GM20000 (cell line): ENCODE results near the gene LYPD6.

Experiments used
- DNase-seq: peaks from one replicate; pipeline ENCODE4 v3.0.0; 2012; ENCODE audit warnings: low spot score
- CTCF ChIP-seq: IDR thresholded peaks from 2 replicates; pipeline ENCODE4 v1.5.1; 2012; ENCODE audit warnings: mild to moderate bottlenecking, control low read depth; ENCODE audit errors: extremely low read depth, missing control alignments

The LYPD6 gene

GRCh38 chr2:149330127-149331022 lies at the start of gene LYPD6:
TSS of gene LYPD6 (plus strand) at chr2:149330587. CDS start at chr2:149437709, 107,122 bp downstream.
- peak; percentile 73 for DNase-seq
- TF ChIP-seq CTCF: no peak

- no peak for DNase-seq
- TF ChIP-seq CTCF: no peak
Observed at GRCh38 chr2:149281441-149281840, 48.9 kb upstream of the LYPD6 start.

- no peak for TF ChIP-seq CTCF
- DNase-seq: no peak
Observed at GRCh38 chr2:149290662-149291061, 39.7 kb upstream of the LYPD6 start.

- TF ChIP-seq CTCF: no peak
- no peak for DNase-seq
Observed at GRCh38 chr2:149291881-149292280, 38.5 kb upstream of the LYPD6 start.

GRCh38 chr2:149296031-149296430 lies 34.4 kb upstream of the LYPD6 start:
- TF ChIP-seq CTCF: no peak
- DNase-seq: no peak

GRCh38 chr2:149307014-149307413 lies 23.4 kb upstream of the LYPD6 start:
- no peak for TF ChIP-seq CTCF
- no peak for DNase-seq

GRCh38 chr2:149310349-149310748 lies 20.0 kb upstream of the LYPD6 start:
- no peak for DNase-seq
- no peak for TF ChIP-seq CTCF
